Adrenal gland (tissue), 5 donors: ENCODE data around the gene TNFRSF18.

Source experiments
- POLR2A ChIP-seq, 2 donors: fragments of 450-650 bp; IDR thresholded peaks; one replicate each; pipeline ENCODE4 v1.6.1; 2017; ENCODE audit warnings: antibody characterized with exemption in 2 of 2, mild to moderate bottlenecking in 2 of 2, moderate library complexity in 1 of 2
- TF ChIP-seq, protein P1 (sequence below), 6 experiments: fragments of 450-650 bp in 4 of 6; fragments of 200-600 bp in 2 of 6; sonication (generic) in 1 of 6; IDR thresholded peaks; 1 replicate in 5 of 6; 2 replicates in 1 of 6; pipeline versions ENCODE4 v1.5.1 to v1.8.0; 2016 to 2021; ENCODE audit warnings: antibody characterized with exemption in 6 of 6, mild to moderate bottlenecking in 2 of 6, moderate library complexity in 1 of 6
- donor health status: DM: no; HTN: no; CAD: no.

DNA sequence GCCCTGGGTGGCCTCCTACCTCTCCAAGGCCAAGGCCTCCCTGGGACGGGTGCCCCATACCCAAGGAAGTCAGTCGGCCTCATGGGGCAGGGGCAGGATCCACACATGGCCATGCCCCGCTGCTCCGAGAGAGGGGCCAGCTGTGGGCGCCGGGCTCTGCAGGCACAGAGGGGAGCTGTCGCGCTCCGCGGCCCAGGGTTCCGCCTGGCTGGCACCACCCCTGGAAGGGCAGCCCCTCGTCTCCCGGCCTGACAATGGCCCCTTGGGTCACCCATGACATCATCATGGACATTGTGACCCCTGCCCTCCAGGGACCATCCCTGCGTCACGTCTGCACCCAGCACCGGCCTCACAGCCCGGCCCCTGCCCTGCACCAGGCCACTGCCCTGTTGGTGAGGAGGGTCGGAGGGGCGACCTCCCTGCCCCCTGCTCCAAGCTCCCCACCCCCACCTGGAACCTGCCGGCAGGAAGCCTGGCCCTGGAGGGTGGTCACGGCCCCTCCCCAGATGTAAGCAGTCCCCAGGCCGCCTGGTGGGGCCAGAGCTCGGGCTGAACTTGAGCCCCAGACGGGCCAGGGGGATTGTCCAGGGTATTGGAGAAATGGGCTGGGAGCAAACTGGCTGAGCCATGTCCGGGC lies 26.9 kb downstream of the TNFRSF18 start:
- TF ChIP-seq, protein P1, sequence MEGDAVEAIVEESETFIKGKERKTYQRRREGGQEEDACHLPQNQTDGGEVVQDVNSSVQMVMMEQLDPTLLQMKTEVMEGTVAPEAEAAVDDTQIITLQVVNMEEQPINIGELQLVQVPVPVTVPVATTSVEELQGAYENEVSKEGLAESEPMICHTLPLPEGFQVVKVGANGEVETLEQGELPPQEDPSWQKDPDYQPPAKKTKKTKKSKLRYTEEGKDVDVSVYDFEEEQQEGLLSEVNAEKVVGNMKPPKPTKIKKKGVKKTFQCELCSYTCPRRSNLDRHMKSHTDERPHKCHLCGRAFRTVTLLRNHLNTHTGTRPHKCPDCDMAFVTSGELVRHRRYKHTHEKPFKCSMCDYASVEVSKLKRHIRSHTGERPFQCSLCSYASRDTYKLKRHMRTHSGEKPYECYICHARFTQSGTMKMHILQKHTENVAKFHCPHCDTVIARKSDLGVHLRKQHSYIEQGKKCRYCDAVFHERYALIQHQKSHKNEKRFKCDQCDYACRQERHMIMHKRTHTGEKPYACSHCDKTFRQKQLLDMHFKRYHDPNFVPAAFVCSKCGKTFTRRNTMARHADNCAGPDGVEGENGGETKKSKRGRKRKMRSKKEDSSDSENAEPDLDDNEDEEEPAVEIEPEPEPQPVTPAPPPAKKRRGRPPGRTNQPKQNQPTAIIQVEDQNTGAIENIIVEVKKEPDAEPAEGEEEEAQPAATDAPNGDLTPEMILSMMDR (IDR thresholded peaks at IDR 0.05) = no peak
- no peak for TF ChIP-seq POLR2A (IDR thresholded peaks at IDR 0.05)
